HG02938 (cell line): ENCODE measurements around the gene DEUP1.
"Not testable (repeated sequence)": the region's sequence is repeated elsewhere in the genome, so short reads cannot be mapped to it uniquely, and the experiment has no call there.

Experiments used
- ATAC-seq: cut with Tn5 transposase; IDR thresholded peaks from one replicate; pipeline ENCODE4 v1.9.1; 2021; ENCODE audit warnings: mild to moderate bottlenecking, moderate library complexity; ENCODE audit not compliant: unreplicated experiment

The DEUP1 gene, protein sequence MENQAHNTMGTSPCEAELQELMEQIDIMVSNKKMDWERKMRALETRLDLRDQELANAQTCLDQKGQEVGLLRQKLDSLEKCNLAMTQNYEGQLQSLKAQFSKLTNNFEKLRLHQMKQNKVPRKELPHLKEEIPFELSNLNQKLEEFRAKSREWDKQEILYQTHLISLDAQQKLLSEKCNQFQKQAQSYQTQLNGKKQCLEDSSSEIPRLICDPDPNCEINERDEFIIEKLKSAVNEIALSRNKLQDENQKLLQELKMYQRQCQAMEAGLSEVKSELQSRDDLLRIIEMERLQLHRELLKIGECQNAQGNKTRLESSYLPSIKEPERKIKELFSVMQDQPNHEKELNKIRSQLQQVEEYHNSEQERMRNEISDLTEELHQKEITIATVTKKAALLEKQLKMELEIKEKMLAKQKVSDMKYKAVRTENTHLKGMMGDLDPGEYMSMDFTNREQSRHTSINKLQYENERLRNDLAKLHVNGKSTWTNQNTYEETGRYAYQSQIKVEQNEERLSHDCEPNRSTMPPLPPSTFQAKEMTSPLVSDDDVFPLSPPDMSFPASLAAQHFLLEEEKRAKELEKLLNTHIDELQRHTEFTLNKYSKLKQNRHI

DNA sequence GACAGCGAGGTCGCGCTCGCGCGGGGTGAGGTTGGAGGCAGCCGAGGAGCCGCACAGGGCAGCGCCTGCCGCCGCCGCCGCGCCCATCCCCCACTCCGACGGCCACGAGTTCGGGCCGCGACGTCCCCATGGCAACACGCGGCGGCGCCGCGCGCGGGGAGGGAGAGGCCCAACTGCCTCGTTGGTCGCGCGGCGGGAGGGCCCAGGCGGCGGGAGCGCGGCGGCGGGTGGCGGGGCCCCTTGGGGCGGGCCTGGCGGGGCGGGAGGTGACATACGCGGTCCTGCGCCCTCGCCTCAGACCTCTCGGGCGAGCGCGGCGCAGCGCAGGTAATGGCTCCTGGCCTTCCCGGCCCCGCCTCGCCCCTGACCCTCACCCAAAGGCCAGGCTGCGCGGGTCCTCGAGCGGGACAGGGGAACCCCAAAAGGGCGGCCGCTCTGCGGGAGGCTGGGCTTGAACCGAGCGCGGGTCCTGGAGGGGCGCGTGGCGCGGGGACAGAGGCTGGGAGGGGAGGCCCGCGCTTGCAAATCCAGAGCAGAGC is at the start of gene DEUP1:
Gene DEUP1 (plus strand): TSS at position 297 of the 539 bp plus-strand sequence. CDS start 1,518 bp downstream, outside the sequence.
- no peak for ATAC-seq

DNA sequence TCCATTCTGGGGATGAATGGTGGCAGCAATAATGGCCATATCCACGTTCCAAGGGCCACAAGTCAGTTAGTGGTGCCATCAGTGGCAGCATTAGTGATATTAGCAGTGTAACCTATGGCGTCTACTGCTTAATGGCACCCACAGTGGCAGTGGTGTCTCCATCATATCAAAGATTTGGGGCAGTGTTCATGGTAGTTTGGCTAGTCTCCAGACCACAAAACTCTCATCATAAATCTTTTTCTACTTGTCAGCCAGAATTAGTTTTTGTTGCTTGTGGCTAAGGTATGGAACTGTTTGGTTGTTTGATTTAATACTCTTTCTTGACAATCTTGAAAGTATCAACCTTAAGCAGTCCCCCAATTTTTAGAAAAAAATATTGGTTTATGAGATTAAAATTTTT is 45.1 kb upstream of the DEUP1 start:
- no peak for ATAC-seq

DNA sequence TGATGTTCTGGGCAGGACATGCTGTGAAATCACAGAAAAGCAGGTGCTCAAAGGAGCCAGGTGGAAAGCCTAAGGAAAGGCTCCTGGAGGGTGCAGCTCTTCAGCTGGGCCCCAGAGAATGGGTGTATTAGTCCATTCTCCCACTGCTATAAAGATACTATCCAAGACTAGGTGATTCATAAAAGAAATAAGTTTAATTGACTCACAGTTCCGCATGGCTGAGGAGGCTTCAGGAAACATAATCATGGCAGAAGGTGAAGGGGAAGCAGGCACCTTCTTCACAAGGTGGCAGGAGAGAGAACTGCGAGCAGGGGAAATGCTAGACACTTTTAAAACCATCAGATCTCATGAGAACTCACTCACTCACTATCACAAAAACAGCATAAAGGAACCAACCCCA is 43.1 kb upstream of the DEUP1 start:
- no peak for ATAC-seq

DNA sequence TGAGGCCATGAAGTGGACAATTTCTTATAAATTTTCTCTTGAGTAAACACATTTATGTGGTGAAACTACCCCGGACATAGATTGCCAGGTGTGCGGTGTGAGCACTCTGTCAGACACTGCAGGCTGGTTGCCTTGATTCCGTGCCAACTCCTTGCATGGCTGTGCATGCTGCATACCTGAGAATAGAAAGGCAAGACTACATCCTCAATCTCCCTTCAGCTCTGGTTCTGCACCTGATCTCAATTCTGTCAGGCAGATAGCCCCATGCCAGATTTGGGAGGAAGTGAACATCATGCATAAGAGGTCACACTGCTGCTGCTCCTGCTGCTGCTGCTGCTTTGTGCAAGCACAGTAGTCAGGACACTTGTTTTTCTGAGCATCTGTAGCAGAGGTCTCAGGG is 42.5 kb upstream of the DEUP1 start:
- ATAC-seq = no peak

DNA sequence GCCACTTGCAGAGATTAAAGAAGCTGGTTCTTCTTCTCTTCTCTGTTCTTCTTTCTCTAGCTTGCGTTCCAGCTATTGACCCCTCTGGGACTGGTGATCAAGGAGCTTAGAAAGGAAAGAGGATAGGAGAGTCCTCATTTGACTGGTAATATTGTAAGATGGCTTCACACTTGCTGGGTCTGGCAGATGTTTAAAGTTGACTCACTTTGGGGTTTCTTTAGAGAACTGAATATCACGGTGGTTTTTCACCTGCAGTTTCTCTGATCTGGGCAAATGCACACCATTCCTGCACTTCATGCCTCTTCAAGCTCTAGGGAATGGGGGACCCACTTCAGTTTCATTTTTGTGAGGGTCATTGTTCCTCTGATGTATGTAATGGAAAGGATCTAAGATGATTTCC is 41.8 kb upstream of the DEUP1 start:
- ATAC-seq = peak; percentile 55

DNA sequence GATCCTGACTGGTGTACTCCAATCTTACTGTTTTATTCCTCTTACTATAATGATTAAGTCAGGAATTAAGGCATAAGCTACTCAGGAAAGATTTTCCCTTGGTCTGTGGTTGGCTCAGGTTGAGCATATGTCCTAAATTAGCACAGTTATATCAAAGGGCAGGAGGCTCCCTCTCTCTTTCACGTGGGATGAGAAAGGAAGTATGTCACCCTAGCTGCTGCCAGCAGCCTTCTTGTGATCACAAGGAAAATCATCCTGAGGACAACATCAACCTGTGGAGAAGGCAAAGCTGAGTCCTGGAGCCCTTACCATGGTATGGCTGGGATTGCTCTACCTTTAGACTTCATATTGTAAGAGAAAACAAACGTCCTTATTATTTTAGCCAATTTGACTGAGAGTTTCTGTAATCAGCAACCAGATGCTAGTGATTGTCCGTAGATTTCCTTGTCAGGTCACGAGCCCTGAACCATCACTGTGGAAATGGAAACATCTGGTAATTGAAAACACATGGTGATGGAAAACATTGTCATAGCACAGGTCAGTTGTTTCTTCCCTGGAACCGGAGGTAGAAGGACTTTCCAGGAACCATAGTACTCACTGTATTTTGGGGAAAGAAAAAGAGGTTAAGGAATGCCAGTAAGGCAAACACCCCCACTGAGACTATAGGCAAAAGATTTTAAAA is 40.6 kb upstream of the DEUP1 start:
- ATAC-seq = no peak

DNA sequence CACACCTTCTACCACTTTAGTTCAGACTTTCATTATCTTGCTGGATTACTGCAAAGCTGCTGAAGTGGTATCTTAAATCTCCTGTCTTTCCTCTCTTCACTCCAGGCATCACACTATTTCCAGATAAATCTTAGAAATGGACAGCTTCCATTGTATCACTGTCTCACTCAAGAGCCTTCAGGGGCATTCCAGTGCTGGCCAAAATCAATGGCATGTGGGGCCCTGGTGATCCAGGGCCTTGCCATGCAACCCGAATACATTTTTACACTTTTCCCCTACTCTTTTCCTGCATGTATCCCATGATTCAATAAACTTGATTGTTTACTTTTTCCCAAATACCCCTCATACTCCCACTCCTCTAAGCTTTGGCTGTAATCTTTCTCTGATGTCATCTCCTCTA is 39.4 kb upstream of the DEUP1 start:
- no peak for ATAC-seq

DNA sequence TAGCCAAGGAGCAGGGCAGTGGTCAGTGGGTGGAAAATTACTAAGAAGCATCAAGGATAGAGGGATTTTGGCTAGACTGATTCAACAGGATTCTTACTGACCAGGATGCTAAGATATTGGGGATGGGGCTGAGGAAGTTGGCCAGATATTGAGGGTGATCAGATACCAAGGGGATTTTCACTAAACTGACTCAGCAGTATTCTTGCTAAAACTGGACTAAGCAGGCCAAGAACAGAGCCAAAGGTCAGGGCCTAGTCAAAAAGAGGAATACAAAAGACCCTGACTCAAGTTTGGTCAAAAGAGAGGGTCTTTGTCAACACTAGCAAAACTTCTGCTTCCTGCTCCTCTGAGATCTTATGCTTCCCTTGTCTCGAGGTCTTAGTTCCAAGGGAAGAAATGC is 38.6 kb upstream of the DEUP1 start:
- no peak for ATAC-seq

DNA sequence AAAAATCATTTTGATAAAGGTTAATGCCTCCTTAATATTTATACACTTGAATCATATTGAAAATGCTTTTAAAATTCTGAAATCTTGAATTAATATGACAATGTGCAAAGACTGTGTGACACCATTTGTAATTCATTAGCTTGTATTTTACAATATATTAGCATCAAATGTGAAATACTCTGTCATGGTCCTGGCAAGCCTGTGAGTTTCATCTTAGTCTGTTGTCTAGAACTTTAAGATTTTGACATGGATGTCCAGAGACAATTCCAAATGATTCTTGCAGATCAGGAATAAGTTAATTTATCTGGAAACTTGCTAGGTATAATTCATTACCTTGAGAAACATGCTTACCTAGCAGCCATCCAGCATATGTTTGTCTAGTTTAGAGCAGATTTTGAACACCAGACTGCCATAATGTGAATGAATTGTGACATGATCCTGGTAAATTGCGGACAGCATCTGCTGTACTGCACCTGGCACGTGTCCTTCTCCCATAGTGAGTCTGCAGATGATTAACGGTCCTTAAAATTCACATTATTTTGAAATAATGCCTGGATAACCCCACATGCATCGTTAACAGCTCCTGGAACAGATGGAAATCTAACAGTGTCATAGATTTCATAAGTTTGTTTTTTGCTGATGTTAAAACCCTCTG is 34.5 kb upstream of the DEUP1 start:
- ATAC-seq = no peak

DNA sequence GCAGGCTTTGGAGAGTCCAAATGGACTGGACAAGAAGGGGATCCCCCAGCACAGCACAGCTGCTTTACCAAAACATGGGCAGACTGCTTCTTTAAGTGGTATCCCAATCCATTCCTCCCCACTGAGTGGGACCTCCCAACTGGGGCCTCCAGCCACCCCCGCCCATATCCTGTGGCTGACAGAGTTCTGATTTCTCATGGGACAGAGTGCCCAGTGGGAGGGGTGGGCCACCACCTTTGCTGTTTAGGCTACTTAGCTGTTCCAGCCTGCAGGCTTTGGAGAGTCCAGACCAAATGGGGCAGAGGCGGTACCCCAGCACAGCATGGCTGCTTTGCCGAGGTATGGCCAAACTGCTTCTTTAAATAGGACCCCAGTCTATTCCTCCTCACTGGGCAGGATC is 26.9 kb upstream of the DEUP1 start:
- ATAC-seq = no peak

DNA sequence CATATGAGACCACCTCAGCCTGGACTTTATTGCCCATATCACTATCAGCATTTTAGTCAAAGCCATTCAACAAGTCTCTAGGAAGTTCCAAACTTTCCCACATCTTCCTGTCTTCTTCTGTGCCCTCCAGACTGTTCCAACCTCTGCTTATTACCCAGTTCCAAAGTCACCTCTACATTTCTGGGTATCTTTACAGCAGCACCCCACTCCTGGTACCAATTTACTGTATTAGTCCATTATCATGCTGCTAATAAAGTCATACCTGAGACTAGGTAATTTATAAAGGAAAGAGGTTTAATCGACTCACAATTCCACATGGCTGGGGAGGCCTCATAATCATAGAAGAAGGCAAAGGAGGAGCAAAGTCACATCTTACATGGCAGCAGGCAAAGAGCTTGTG is 16.1 kb upstream of the DEUP1 start:
- ATAC-seq = not testable (repeated sequence)

DNA sequence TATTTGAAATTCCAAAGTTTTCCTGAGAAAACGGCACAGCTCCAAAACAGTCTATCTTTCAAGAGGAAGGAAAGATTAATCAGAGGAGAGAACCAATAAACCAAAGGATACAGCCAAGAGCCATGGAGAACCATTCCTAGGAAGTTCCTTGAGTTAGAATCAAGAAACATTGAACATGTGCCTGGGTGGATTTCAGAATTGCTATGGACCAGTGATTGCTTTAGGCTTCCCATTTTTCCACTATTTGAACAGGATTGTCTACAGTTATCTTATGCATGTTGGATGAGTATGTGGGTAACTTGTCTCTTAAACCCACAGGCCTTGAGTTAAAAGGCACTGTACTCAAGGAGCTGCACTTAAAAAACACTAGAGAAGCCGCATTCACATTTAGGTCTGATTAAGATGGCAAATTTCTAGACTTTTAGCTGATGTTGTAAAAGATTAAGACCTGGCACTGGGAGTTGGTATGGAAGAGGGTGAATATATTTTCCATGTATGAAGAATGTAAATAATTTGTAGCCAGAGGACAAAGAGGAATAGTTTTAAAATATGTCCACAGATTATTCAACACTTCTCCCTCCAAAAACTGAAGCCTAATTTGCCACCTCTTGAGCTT is 11.2 kb upstream of the DEUP1 start:
- ATAC-seq = no peak

DNA sequence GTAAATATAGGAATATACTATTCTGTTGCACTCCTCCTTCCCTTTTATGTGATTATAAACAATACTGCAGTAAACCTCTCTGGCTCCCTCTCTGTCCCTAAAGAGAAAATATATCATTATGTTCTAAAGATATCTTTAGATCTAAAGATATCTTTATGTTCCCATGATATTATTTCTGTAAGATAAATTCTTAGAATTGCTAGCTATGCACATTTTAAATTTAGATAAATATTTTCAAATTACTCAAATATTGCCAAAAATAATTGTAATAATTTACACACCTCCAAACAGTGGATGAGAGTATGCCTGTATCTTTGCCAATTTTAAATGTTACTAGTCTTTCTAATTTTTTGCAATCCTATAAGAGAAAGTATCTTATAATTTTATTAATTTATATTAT is 10.3 kb upstream of the DEUP1 start:
- no peak for ATAC-seq

DNA sequence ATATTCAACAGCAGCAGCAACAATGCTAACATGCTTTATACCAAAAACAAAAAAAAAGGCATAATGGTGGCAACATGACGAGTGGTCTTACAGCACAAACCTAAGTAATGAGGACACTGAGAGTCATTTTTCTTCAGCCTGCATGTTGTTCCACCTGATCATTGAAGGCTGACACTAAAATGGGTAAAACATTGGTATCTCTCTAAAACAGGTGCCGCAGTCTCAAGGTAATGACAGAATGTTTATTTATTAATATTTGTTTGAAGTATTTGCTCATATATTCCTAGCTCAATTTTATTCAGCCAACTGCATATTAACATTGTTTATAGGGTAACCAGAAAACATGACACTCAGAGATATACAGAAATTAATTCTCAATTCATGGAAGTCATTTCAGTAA is 8.3 kb upstream of the DEUP1 start:
- ATAC-seq = no peak

DNA sequence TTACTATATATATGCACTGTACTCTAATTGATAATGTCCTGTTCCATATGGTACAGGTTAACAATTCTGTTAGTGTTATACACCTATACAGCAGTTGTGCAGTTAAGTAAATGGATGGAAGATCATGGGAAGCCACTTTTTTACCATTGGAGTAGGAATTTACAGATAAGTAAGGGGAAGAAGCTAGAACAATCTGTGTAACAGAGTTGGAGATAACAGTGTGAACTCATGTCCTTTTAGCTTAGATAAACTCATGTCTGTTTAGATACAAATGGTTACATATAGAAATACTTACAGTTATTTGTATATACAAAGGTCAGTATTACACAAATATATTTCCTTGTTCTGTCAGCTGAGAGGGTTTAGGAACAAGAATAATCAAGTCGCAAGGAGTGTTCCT is 6.8 kb upstream of the DEUP1 start:
- ATAC-seq = no peak

DNA sequence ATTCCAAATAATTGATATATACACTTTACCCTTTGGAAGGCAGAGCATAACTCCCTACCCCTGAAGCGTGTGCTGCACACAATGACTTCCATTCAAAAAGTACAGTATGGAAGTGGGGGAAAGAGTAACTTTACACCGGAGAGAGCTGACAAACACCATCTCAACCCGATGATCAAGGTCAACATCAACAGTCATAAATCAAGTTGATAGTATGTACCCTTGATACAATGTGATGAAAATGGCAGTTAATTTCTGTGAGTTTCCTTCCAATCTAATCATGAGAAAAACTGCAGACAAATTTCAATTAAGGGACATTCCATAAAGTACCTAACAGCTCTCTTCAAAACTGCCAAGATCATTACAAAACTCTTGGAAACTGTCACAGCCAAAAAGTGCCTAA is 6.0 kb upstream of the DEUP1 start:
- no peak for ATAC-seq

DNA sequence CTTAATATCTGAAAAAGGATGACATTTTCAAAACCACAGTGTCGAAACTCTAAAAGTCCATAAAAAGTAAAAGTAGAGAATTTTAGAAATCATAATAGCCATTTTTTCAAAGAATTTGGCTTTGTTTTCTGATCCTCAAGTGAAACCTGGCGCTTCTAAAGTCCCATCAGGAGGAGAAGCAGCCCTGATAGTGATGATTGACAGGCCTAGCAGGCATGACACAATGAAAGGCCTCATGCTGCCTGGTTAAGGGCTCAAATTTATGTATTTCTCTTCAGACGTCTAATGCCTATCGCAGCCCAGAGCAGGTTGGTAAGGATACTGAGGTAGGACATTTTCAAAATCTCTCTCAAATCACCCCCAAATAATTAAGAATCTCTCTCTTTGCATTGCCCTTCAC is 3.9 kb upstream of the DEUP1 start:
- no peak for ATAC-seq

DNA sequence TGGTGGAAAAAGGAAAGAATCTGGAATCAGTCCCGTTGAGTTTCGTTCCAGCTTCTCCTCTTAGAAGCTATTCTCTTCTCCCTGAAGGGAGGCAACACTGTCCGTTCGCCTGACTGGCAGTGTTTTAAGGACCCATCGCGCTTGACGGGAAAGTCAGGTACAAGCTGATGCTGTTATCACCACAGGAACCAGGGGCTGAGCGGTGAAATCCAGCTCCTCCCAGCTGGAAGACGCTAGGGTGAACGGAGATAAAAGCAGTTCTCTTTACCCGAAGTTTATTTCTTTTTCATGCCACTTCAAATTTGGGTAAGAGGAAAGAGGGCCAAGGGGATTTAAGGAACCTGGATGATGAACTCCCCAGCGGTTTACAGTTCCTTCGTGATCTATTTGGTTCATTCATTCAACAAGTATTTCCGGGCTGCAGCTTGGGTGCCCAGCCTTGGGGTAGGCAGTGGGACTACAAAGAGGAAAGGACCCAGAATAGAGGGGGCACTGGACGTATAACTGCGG is 551 bp upstream of the DEUP1 start:
- ATAC-seq = no peak

DNA sequence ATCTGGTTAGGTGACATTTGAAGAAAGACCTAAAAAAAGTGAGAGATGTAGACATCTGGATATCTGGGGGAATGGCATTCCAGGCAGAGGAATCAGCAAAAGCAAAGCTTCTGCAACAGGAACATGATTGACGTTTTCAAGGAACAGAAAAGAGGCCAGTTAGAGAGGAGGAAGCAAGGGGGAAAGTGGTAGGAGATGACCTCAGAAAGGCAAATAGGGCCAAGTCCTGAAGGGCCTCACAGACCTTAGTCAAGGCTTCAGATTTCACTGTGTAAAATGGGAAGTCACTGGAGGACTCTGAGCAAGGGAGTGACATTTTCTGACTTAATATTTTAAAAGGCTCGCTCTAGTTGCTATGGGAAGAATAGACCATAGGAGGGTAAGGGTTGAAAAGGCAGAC is 9.7 kb downstream of the DEUP1 start:
- no peak for ATAC-seq

DNA sequence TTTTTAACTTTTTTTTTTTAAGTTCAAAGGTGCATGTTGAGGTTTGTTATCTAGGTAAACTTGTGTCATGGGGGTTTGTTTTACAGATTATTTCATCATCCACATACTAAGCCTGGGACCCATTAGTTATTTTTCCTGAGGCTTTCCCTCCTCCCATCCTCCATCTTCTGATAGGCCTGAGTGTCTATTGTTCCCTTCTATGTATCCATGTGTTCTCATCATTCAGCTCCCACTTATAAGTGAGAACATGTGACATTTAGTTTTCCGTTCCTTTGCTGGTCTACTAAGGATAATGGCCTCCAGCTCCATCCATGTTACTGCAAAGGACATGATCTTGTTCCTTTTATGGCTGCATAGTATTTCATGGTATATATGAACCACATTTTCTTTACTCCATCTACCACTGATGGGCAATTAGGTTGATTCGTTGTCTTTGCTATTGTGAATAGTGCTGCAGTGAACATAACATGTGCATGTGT is 14.4 kb downstream of the DEUP1 start:
- no peak for ATAC-seq

DNA sequence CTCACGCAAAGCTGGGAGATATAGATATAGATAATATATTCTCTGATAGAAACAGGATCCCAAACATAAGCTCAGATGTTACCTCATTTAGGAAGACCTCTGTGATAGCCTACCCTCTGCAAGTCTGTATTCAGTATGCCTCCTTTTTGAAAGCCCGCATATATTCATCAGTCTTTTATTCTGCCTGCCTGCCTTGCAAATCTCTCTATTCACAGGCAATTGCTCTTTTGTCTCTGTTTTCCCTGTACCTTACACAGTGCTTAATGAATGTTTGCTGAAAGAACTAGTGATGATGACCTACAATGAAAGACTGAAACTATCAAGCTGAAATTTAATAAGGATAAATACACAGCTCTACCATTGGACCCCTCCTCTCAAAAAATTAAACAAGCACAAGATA is 18.4 kb downstream of the DEUP1 start:
- ATAC-seq = no peak
